Pancreas (tissue), 10 donors: ENCODE measurements around the gene TESMIN. TPM values are rescaled to one million over a fixed set of nuclear protein-coding genes. Genes with fewer than 3 reads are reported as not detected.
A peak's percentile ranks its signal among the peaks of the same experiment; 100 is the strongest.

ENCODE experiments used
- ATAC-seq, 4 donors: fragments of 200-7000 bp; cut with Tn5 transposase; one replicate each; pipeline versions ENCODE4 v1.8.0 to v1.9.1; 2020; ENCODE audit warnings: mild to moderate bottlenecking in 4 of 4, moderate library complexity in 4 of 4
- DNase-seq, 6 donors: peaks; one replicate each; pipeline ENCODE4 v3.0.0-alpha.2; 2020
- FAIRE-seq: peaks from 2 replicates; lab custom pipeline; 2012; peaks lifted over from hg19 to GRCh38; lab: Jason Lieb, UNC
- H3K27ac ChIP-seq, 4 donors: fragments of 200-600 bp; sonication (generic); 1 replicate in 3 of 4; 2 replicates in 1 of 4; pipeline versions ENCODE4 v1.5.0 to v1.8.0; 2020
- H3K27me3 ChIP-seq, 4 donors: fragments of 200-600 bp; one replicate each; pipeline ENCODE4 v1.8.0; 2021
- H3K36me3 ChIP-seq, 3 donors: fragments of 200-600 bp; sonication (generic) in 1 of 3; one replicate each; pipeline versions ENCODE4 v1.5.0 to v1.8.0; 2020 to 2021
- H3K4me1 ChIP-seq, 3 donors: fragments of 200-600 bp; one replicate each; pipeline ENCODE4 v1.8.0; 2021
- H3K4me3 ChIP-seq, 4 donors: fragments of 200-600 bp; sonication (generic) in 2 of 4; one replicate each; pipeline versions ENCODE4 v1.5.0 to v1.8.0; 2020 to 2021
- H3K9me3 ChIP-seq, 4 donors: fragments of 200-600 bp; one replicate each; pipeline ENCODE4 v1.8.0; 2021
- CTCF ChIP-seq, 4 donors: fragments of 200-600 bp; sonication (generic) in 3 of 4; IDR thresholded peaks; one replicate each; pipeline versions ENCODE4 v1.5.0 to v1.8.0; 2021; ENCODE audit warnings: antibody characterized with exemption in 4 of 4
- WGBS, 2 donors: extraction: QIAGEN DNeasy Blood & Tissue Kit; methylation state at CpG; one replicate each; pipeline ENCODE4 v1.1.7; 2013; 5-methylcytosine and 5-hydroxymethylcytosine counted together
- intact Hi-C, 3 donors: fragments of 100-400 bp; cut with DNase I; formaldehyde crosslinking; loops; one replicate each; pipeline versions ENCODE4 v1.11.1 to v1.14.2; 2022
- polyA plus RNA-seq, 2 donors: library from polyadenylated mRNA; stranded (reverse); fragments of 200-250 nt; gene quantifications; one replicate each; pipeline ENCODE4 v1.2.3, GENCODE V29; 2013
- total RNA-seq, 6 donors: library from RNA; stranded (reverse); fragmentation: NEBNext Ultra II Directional in 4 of 6; extraction: Animal tissue kit (Norgen Biotek cat#: 25700) in 4 of 6; gene quantifications; one replicate each; pipeline versions ENCODE4 v1.2.1 to v1.2.4, GENCODE V29; 2021 to 2023
- donor health status: healthy with polysubstance abuse.
- donor health status: DM: no; HTN: no; CAD: no; lungs with moderate emphysema.
- donor health status: DM: no; HTN: no; CAD: no.
- donor health status: control.
- donor health status: control.
- donor health status: Bipolar disorder and iron deficiency.
- donor health status: DM: yes; HTN: yes; CAD: no.
- donor health status: DM: no; HTN: no; CAD: no.
- donor health status: DM: no; HTN: no; CAD: no.
- donor health status: DM: yes; HTN: yes; CAD: no.

TESMIN gene
- total and polyA plus RNA-seq, 8 donors: 1.4 to 3.6 (median 1.9) TPM

- intact Hi-C loops: no loop called here
- no peaks in the 10 kb centered on the region for H3K27me3 ChIP-seq
- no peak for TF ChIP-seq CTCF (IDR thresholded peaks at IDR 0.05)
- no peaks in the 10 kb centered on the region for H3K9me3 ChIP-seq
- ATAC-seq (no peak), FAIRE-seq (no peak), DNase-seq (no peak)
- H3K27ac ChIP-seq: no peak overlapping the region
- H3K36me3 ChIP-seq: no peaks in the 10 kb centered on the region
- WGBS, 2 donors: 75 to 81% methylated on average over 2 of the region's 2 CpGs
- no peak overlapping the region for H3K4me3 ChIP-seq
- no peaks in the 10 kb centered on the region for H3K4me1 ChIP-seq
These were observed 52.3 kb downstream of the TESMIN start for GRCh38 chr11:68698993-68699392.

GRCh38 chr11:68695531-68695930 is 55.8 kb downstream of the TESMIN start:
- intact Hi-C loops: no loop called here

GRCh38 chr11:68694431-68695297 is 56.7 kb downstream of the TESMIN start:
- DNase-seq (no peak), FAIRE-seq (no peak), ATAC-seq (no peak)
- no peak for TF ChIP-seq CTCF (IDR thresholded peaks at IDR 0.05)
- Histone ChIP-seq H3K36me3 (no peaks in the 10 kb centered on the region), H3K27me3 (no peaks in the 10 kb centered on the region), H3K4me1 (no peaks in the 10 kb centered on the region), H3K4me3 (no peak overlapping the region), H3K27ac (no peak overlapping the region), H3K9me3 (no peaks in the 10 kb centered on the region)
- intact Hi-C loops: no loop called here
- WGBS, 2 donors: 68 to 80% methylated on average over 5 of the region's 5 CpGs

More at GRCh38 chr11:68695531-68695930, 55.8 kb downstream of the TESMIN start:
- DNase-seq: no peak
- Histone ChIP-seq H3K27ac (no peak overlapping the region), H3K36me3 (no peaks in the 10 kb centered on the region), H3K4me3 (no peak overlapping the region), H3K27me3 (no peaks in the 10 kb centered on the region), H3K4me1 (no peaks in the 10 kb centered on the region), H3K9me3 (no peaks in the 10 kb centered on the region)
- FAIRE-seq: no peak
- WGBS, 2 donors: 52 to 60% methylated on average over 2 of the region's 2 CpGs
- ATAC-seq: no peak
- no peak for TF ChIP-seq CTCF (IDR thresholded peaks at IDR 0.05)

GRCh38 chr11:68693484-68693882 is 57.8 kb downstream of the TESMIN start:
- H3K27ac ChIP-seq: no peak overlapping the region
- intact Hi-C loops: no loop called here
- H3K4me3 ChIP-seq: no peak overlapping the region
- H3K27me3 ChIP-seq: no peaks in the 10 kb centered on the region
- H3K36me3 ChIP-seq: no peaks in the 10 kb centered on the region
- H3K4me1 ChIP-seq: no peaks in the 10 kb centered on the region
- WGBS, 2 donors: 65 to 77% methylated on average over 10 of the region's 10 CpGs
- no peak for ATAC-seq
- H3K9me3 ChIP-seq: no peaks in the 10 kb centered on the region
- FAIRE-seq: no peak
- TF ChIP-seq CTCF (IDR thresholded peaks at IDR 0.05): no peak
- no peak for DNase-seq

- Histone ChIP-seq H3K4me1 (no peaks in the 10 kb centered on the region), H3K27me3 (no peaks in the 10 kb centered on the region), H3K27ac (no peak overlapping the region), H3K36me3 (no peaks in the 10 kb centered on the region), H3K4me3 (no peak overlapping the region), H3K9me3 (no peaks in the 10 kb centered on the region)
- intact Hi-C loops: no loop called here
- FAIRE-seq (no peak), DNase-seq (peak in 1 of 6 donors; percentile 55), ATAC-seq (no peak)
- no peak for TF ChIP-seq CTCF (IDR thresholded peaks at IDR 0.05)
- 63 to 71% methylated on average over 15 of the region's 15 CpGs for WGBS, 2 donors
These were observed 58.3 kb downstream of the TESMIN start for GRCh38 chr11:68692871-68693483.
